Colonic mucosa (tissue), 4 donors: ENCODE results near the gene MAPK4. TPM values are rescaled to one million over a fixed set of nuclear protein-coding genes. Genes with fewer than 3 reads are reported as not detected.
"Not testable (repeated sequence)": the region's sequence is repeated elsewhere in the genome, so short reads cannot be mapped to it uniquely, and the experiment has no call there.

Experiments
- DNase-seq: peaks from one replicate; pipeline ENCODE4 v3.0.0-alpha.2; 2020
- H3K27ac ChIP-seq: fragments of 200-600 bp; one replicate; pipeline ENCODE4 v1.8.0; 2021
- H3K27me3 ChIP-seq: fragments of 200-600 bp; one replicate; pipeline ENCODE4 v1.8.0; 2021
- H3K36me3 ChIP-seq: fragments of 200-600 bp; one replicate; pipeline ENCODE4 v1.8.0; 2021
- H3K4me1 ChIP-seq: fragments of 200-600 bp; one replicate; pipeline ENCODE4 v1.8.0; 2021; ENCODE audit warnings: mild to moderate bottlenecking
- H3K4me3 ChIP-seq: fragments of 200-600 bp; one replicate; pipeline ENCODE4 v1.8.0; 2021
- H3K9ac ChIP-seq, 2 donors: one replicate each; pipeline ENCODE4 v1.7.0; 2013; ENCODE audit warnings: control low read depth in 2 of 2, low read depth in 2 of 2, low read length in 2 of 2
- H3K9me3 ChIP-seq: fragments of 200-600 bp; one replicate; pipeline ENCODE4 v1.8.0; 2021
- CTCF ChIP-seq: fragments of 200-600 bp; IDR thresholded peaks from one replicate; pipeline ENCODE4 v1.8.0; 2022; ENCODE audit warnings: antibody characterized with exemption, mild to moderate bottlenecking
- intact Hi-C: fragments of 100-400 bp; cut with DNase I; formaldehyde crosslinking; loops from one replicate; pipeline ENCODE4 v1.14.1; 2022
- total RNA-seq, 2 donors: library from RNA; stranded (reverse); fragmentation: NEBNext Ultra II Directional in 1 of 2; extraction: Animal tissue kit (Norgen Biotek cat#: 25700) in 1 of 2; gene quantifications; one replicate each; pipeline ENCODE4 v1.2.1, GENCODE V29; 2021
- donor health status: healthy.
- donor health status: DM: no; HTN: no; CAD: no.
- donor health status: DM: no; HTN: no; CAD: no.

Gene MAPK4
- total RNA-seq, 2 donors from 2014 or later, result 0.27 to 1.8 TPM

- Histone ChIP-seq H3K4me1 (no peaks in the 10 kb centered on the region), H3K27ac (no peak overlapping the region), H3K9me3 (no peaks in the 10 kb centered on the region), H3K27me3 (no peaks in the 10 kb centered on the region), H3K36me3 (no peaks in the 10 kb centered on the region), H3K4me3 (no peak overlapping the region), H3K9ac (no peak overlapping the region)
- no peak for DNase-seq
- intact Hi-C loops, result no loop called here
- no peak for TF ChIP-seq CTCF
These were observed 10.0 kb downstream of the MAPK4 start for GRCh38 chr18:50569930-50570329.

GRCh38 chr18:50571606-50572005 is 11.7 kb downstream of the MAPK4 start:
- no peaks in the 10 kb centered on the region for H3K36me3 ChIP-seq
- DNase-seq, result no peak
- no peaks in the 10 kb centered on the region for H3K27me3 ChIP-seq
- no peaks in the 10 kb centered on the region for H3K9me3 ChIP-seq
- intact Hi-C loops, result no loop called here
- H3K27ac ChIP-seq, result no peak overlapping the region
- no peak overlapping the region for H3K9ac ChIP-seq
- H3K4me3 ChIP-seq, result no peak overlapping the region
- H3K4me1 ChIP-seq, result no peaks in the 10 kb centered on the region
- TF ChIP-seq CTCF, result no peak

GRCh38 chr18:50573196-50573595 is 13.3 kb downstream of the MAPK4 start:
- H3K4me1 ChIP-seq, intact Hi-C loops, H3K9ac ChIP-seq, H3K4me3 ChIP-seq, H3K9me3 ChIP-seq, H3K27me3 ChIP-seq, H3K36me3 ChIP-seq, DNase-seq, H3K27ac ChIP-seq: not testable (repeated sequence)

- Histone ChIP-seq H3K27ac (no peak overlapping the region), H3K9ac (no peak overlapping the region), H3K4me1 (no peaks in the 10 kb centered on the region), H3K27me3 (no peaks in the 10 kb centered on the region), H3K36me3 (no peaks in the 10 kb centered on the region), H3K4me3 (no peak overlapping the region), H3K9me3 (no peaks in the 10 kb centered on the region)
- TF ChIP-seq CTCF, result no peak
- DNase-seq, result no peak
- intact Hi-C loops, result no loop called here
These were observed 13.8 kb downstream of the MAPK4 start for GRCh38 chr18:50573679-50574078.

- no peak overlapping the region for H3K9ac ChIP-seq
- intact Hi-C loops, result no loop called here
- H3K4me3 ChIP-seq, result no peak overlapping the region
- H3K9me3 ChIP-seq, result no peaks in the 10 kb centered on the region
- no peaks in the 10 kb centered on the region for H3K27me3 ChIP-seq
- no peaks in the 10 kb centered on the region for H3K36me3 ChIP-seq
- no peak overlapping the region for H3K27ac ChIP-seq
- no peaks in the 10 kb centered on the region for H3K4me1 ChIP-seq
- no peak for DNase-seq
- TF ChIP-seq CTCF, result no peak
These were observed 18.1 kb downstream of the MAPK4 start for GRCh38 chr18:50578030-50578429.

GRCh38 chr18:50578651-50579050 is 18.8 kb downstream of the MAPK4 start:
- no peak overlapping the region for H3K4me3 ChIP-seq
- H3K36me3 ChIP-seq, result no peaks in the 10 kb centered on the region
- DNase-seq, result no peak
- TF ChIP-seq CTCF, result no peak
- no peak overlapping the region for H3K27ac ChIP-seq
- no peak overlapping the region for H3K9ac ChIP-seq
- intact Hi-C loops, result no loop called here
- no peaks in the 10 kb centered on the region for H3K9me3 ChIP-seq
- H3K27me3 ChIP-seq, result no peaks in the 10 kb centered on the region
- H3K4me1 ChIP-seq, result no peaks in the 10 kb centered on the region
